ENCODE data around the gene TACR1. TPM values are rescaled to one million over a fixed set of nuclear protein-coding genes. Genes with fewer than 3 reads are reported as not detected.

Gene TACR1
- total RNA-seq, 2 experiments from 2014 or later: not detected

GRCh38 chr2:75027886-75028285, 171.4 kb downstream of the TACR1 start:
- ChIA-PET CTCF (no interaction called here), POLR2A (no interaction called here)

GRCh38 chr2:75025633-75026380, 173.5 kb downstream of the TACR1 start:
- ChIA-PET POLR2A (no interaction called here), CTCF (no interaction called here)

GRCh38 chr2:75025216-75025615, 174.1 kb downstream of the TACR1 start:
- ChIA-PET POLR2A (no interaction called here), CTCF (no interaction called here)

DNA sequence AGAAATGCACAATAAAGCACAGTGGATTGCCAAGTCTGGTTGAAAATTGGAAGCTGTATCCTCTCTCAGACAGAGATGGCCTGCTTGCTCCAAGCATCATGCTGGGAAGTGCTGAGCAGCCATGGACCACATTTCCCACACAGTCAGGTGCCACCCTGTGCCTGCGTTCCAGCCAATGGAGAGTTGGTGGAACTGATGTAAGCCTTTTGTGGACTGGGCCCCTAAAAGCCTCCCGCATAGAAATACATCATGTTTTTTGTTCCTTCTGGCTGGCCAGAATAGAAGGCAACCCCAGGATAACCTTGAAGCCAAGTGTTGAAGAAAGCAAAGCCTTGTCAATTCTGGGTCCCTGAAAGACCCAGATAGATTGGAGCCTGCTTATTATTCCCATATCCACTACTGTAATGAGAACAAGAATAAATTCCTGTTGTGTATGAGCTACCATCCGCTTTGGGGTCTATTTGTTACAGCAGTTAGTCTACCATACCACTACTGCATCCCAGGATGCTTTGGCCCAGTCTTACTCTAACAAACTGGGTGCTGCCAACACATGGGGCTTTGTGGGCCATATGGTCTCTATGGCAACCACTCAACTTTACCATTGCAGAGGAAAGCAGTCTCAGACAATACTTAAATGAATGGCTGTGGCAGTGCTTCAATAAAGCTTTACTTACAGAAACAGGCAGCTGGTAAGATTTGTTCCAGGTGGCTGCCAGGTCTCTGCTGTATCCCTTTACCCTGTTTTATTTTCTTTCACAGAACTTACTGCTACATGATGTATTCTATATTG, 175.5 kb downstream of the TACR1 start:
- CTCF ChIA-PET: interaction anchor here (0.8 kb wide), 1 partner anchor 41 kb away, joined by 3 read pairs; no protein-coding TSS in a partner anchor
- POLR2A ChIA-PET: no interaction called here

DNA sequence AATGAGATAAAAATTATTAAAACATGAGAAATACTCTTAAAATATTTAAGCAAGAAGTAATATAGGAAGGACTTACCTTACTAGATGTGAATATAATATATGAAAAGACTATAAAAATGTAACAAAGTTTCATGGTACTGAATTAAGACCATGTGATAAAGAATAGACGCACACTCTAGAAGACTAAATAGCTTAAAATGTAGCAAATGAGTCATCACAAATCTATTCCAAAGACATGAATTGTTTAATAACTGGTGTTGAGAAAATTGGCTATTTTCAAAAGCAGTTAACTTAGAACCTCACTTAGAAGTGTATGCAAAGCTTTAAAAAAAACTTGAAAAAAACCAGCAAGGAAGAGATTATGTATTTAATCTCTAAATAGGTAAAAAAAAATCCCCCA, 176.8 kb downstream of the TACR1 start:
- CTCF ChIA-PET: no interaction called here
- POLR2A ChIA-PET: no interaction called here

GRCh38 chr2:75021672-75022071, 177.6 kb downstream of the TACR1 start:
- POLR2A ChIA-PET: no interaction called here
- CTCF ChIA-PET: no interaction called here

DNA sequence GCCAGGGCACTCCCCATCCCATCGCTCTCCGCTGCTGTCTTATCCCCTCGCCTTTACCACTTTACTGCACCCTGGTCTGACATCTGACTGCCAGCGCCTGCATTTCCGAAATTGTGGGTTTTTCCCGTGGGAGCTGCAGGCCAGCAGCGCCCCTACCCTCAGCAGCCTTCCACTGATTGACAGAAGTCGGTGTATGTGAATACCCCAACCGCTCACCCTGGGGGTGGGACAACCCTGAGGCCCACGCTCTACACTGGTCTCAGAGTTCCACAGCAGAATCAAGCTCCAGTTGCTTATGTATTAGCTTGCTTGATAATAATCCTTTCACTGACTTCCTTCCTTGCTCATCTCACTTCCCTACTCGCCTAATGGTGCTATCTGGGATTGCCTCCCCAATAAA, 178.8 kb downstream of the TACR1 start:
- ChIA-PET POLR2A (no interaction called here), CTCF (no interaction called here)

- POLR2A ChIA-PET: no interaction called here
These were observed 179.5 kb downstream of the TACR1 start for GRCh38 chr2:75019790-75020189.

DNA sequence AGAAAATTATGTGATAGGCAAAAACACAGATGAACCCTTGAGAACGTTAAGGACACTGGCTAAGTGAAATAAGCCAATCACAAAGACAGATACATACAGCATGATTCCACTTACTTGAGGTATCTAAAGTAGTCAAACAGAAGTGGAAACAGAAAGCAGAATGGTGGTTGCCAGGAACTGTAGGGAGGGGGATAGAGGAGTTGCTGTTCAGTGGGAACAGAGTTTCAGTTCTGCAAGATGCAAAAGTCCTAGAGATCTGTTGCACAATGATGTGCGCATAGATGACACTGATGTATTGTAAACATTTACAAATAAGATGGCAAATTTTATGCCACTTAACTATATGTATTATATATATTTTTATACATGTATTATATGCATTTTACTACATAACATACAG, 181.2 kb downstream of the TACR1 start:
- ChIA-PET CTCF (no interaction called here), POLR2A (interaction anchor here (0.5 kb wide), 1 partner anchor 9 kb away, joined by 3 read pairs; no protein-coding TSS in a partner anchor)

More at GRCh38 chr2:75019790-75020189, 179.5 kb downstream of the TACR1 start:
- CTCF ChIA-PET: no interaction called here

DNA sequence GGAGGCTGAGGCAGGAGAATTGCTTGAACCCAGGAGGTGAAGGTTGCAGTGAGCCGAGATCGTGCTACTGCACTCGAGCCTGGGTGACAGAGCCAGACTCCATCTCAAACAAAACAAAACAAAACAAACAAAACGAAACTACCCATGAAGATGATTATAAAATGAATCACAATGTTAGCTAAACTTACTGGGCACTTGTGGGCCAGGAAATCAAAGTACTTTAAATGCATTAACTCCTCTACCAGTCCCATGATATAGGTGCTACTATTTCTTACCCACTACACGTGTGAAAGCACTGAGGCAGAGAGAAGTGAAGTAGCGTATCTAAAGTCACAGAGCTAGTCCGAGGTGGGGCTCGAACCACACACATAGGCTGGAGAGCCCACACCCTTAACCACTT, 187.2 kb downstream of the TACR1 start:
- CTCF ChIA-PET: no interaction called here

GRCh38 chr2:75010571-75010970, 188.7 kb downstream of the TACR1 start:
- ChIA-PET CTCF (no interaction called here), POLR2A (no interaction called here)

More for the DNA sequence above, 187.2 kb downstream of the TACR1 start:
- POLR2A ChIA-PET: no interaction called here

DNA sequence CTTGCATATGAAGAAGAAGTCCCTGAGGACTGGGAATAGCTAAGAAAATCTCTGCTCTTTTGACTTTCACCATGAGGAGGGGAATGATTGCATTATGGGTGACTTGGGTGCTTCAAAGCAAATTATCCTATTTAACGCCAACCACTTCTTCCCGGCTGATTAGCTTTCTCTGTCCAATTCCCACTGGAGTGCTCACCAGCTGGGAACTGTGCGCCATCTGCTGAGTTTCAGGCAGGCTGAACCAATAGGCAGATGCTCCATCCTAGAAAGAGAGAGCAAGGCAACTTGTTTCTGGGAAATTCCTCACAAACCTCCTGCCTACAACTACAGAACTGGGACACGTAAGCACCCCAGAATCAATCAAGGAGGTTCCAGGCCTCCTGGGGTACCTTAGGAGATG, 191.5 kb downstream of the TACR1 start:
- ChIA-PET POLR2A (no interaction called here), CTCF (no interaction called here)

GRCh38 chr2:75007061-75007460, 192.3 kb downstream of the TACR1 start:
- POLR2A ChIA-PET: no interaction called here
- CTCF ChIA-PET: no interaction called here

GRCh38 chr2:75006041-75006440, 193.3 kb downstream of the TACR1 start:
- ChIA-PET POLR2A (no interaction called here), CTCF (no interaction called here)

DNA sequence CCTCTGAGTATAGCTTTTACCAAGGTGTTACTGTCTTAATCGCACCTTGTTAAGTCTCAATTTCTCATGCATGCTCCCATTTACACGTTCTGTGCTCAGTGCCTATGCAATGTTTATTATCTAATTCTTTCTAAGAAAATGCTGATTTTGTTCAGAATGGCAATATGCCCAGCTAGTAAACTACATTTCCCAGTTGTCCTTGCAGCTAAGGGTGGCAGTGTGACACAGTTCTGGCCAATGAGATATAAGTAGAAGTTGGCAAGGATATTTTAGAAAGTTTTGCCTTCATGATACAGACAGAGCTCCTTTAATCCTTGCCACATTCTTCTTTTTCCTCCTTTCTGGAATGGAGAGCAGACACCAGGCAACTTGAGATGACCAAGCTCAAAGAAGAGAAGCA, 195.5 kb downstream of the TACR1 start:
- ChIA-PET POLR2A (no interaction called here), CTCF (no interaction called here)

GRCh38 chr2:75003276-75003675, 196.0 kb downstream of the TACR1 start:
- POLR2A ChIA-PET: no interaction called here
- CTCF ChIA-PET: no interaction called here

DNA sequence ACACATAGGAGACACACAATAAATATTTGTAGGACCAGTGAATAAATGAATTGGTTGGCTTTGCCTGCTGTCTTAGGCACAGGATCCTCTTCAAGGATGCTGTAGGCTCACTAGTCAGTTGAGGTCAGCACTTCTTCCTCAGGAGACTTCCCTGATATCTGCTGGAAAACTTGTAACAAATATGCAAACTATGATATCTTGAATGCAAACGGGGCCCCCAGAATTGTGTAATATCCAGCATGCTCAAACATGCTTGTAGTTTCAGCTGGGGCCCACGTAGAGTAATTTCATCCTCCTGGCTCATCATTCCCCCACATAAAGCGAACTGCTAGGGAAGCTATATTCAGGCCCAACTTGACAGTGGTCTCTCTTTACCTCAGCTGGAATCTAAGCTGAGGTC, 197.3 kb downstream of the TACR1 start:
- ChIA-PET POLR2A (no interaction called here), CTCF (no interaction called here)

DNA sequence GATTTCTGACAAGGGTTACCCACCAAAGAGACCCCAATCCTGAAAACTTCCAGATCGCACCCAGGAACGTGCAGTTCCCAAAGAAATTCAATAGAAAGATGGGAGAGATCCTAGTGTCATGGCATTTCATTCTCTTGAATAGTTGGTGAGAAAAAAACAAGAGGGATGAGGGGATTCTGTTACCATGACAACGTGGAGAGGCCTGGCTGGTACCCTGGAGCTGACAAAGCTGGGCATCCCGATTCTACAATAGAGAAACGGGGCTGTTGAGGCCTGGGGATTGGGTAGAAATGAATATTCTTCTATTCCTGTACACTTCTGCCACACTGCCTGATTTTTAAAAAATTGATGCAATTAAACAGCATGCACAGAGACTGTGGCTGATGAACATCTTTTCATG, 199.9 kb downstream of the TACR1 start:
- ChIA-PET POLR2A (no interaction called here), CTCF (no interaction called here)
